ENCODE measurements around the gene FABP3.

Gene FABP3

GRCh38 chr1:31409946-31410858 lies 37.3 kb upstream of the FABP3 start:
- POLR2A ChIA-PET = interaction anchor here (0.9 kb wide), 1 partner anchor 8 kb away, joined by 3 read pairs; no protein-coding TSS in a partner anchor
- H3K36me3 ChIP-seq (ENCODE audit: control insufficient read depth in 4 of 4, insufficient read depth in 4 of 4, low read length in 3 of 4) = no peaks in the 10 kb centered on the region
- peaks cover 0 to 52% (median 22%) of the 10 kb centered on the region in 5 experiments for H3K27me3 ChIP-seq (replicated peaks in 2 of 5; ENCODE audit: control insufficient read depth in 4 of 5, insufficient read depth in 5 of 5, low read length in 4 of 5)
- CTCF ChIA-PET = interaction anchor here (0.6 to 2.7 kb wide), 4 partner anchors 9 to 139 kb away, joined by 3 to 7 read pairs (median 3); no protein-coding TSS in a partner anchor
- 93% methylated on average over 6 of the region's 6 CpGs for WGBS (ENCODE audit: insufficient coverage)
- H3K9me3 ChIP-seq (ENCODE audit: control extremely low read depth in 1 of 5, control insufficient read depth in 4 of 5, insufficient read depth in 2 of 5, low read depth in 1 of 5, low read length in 4 of 5) = no peaks in the 10 kb centered on the region
- no peak for DNase-seq
- H3K4me3 ChIP-seq (ENCODE audit: control insufficient read depth in 1 of 7, extremely low read depth in 1 of 7, insufficient read depth in 4 of 7, low read depth in 2 of 7, low read length in 6 of 7) = no peak overlapping the region
- H3K4me1 ChIP-seq (ENCODE audit: control extremely low read depth in 1 of 4, control insufficient read depth in 4 of 4, insufficient read depth in 4 of 4, low read length in 3 of 4) = peaks cover 0 to 18% (median 15%) of the 10 kb centered on the region in 4 experiments
- no peak overlapping the region for H3K27ac ChIP-seq (ENCODE audit: insufficient read depth in 1 of 2, low read depth in 1 of 2, low read length in 2 of 2, poor library complexity in 1 of 2, severe bottlenecking in 2 of 2)

GRCh38 chr1:31408788-31409318 lies 36.0 kb upstream of the FABP3 start:
- Histone ChIP-seq H3K4me1 (ENCODE audit: control extremely low read depth in 1 of 4, control insufficient read depth in 4 of 4, insufficient read depth in 4 of 4, low read length in 3 of 4) (peaks cover 0 to 12% (median 11%) of the 10 kb centered on the region in 4 experiments), H3K27me3 (replicated peaks in 2 of 5; ENCODE audit: control insufficient read depth in 4 of 5, insufficient read depth in 5 of 5, low read length in 4 of 5) (peaks cover 0 to 38% (median 21%) of the 10 kb centered on the region in 5 experiments), H3K27ac (ENCODE audit: insufficient read depth in 1 of 2, low read depth in 1 of 2, low read length in 2 of 2, poor library complexity in 1 of 2, severe bottlenecking in 2 of 2) (no peak overlapping the region), H3K4me3 (ENCODE audit: control insufficient read depth in 1 of 7, extremely low read depth in 1 of 7, insufficient read depth in 4 of 7, low read depth in 2 of 7, low read length in 6 of 7) (no peak overlapping the region), H3K36me3 (ENCODE audit: control insufficient read depth in 4 of 4, insufficient read depth in 4 of 4, low read length in 3 of 4) (no peaks in the 10 kb centered on the region), H3K9me3 (ENCODE audit: control extremely low read depth in 1 of 5, control insufficient read depth in 4 of 5, insufficient read depth in 2 of 5, low read depth in 1 of 5, low read length in 4 of 5) (no peaks in the 10 kb centered on the region)
- 96% methylated on average over 5 of the region's 5 CpGs for WGBS (ENCODE audit: insufficient coverage)
- no peak for DNase-seq
- POLR2A ChIA-PET = no interaction called here
- CTCF ChIA-PET = no interaction called here

- DNase-seq = no peak
- Histone ChIP-seq H3K27me3 (replicated peaks in 2 of 5; ENCODE audit: control insufficient read depth in 4 of 5, insufficient read depth in 5 of 5, low read length in 4 of 5) (peaks cover 0 to 22% (median 15%) of the 10 kb centered on the region in 5 experiments), H3K9me3 (ENCODE audit: control extremely low read depth in 1 of 5, control insufficient read depth in 4 of 5, insufficient read depth in 2 of 5, low read depth in 1 of 5, low read length in 4 of 5) (no peaks in the 10 kb centered on the region), H3K4me1 (ENCODE audit: control extremely low read depth in 1 of 4, control insufficient read depth in 4 of 4, insufficient read depth in 4 of 4, low read length in 3 of 4) (no peaks in the 10 kb centered on the region), H3K36me3 (ENCODE audit: control insufficient read depth in 4 of 4, insufficient read depth in 4 of 4, low read length in 3 of 4) (no peaks in the 10 kb centered on the region), H3K27ac (ENCODE audit: insufficient read depth in 1 of 2, low read depth in 1 of 2, low read length in 2 of 2, poor library complexity in 1 of 2, severe bottlenecking in 2 of 2) (no peak overlapping the region), H3K4me3 (ENCODE audit: control insufficient read depth in 1 of 7, extremely low read depth in 1 of 7, insufficient read depth in 4 of 7, low read depth in 2 of 7, low read length in 6 of 7) (no peak overlapping the region)
- ChIA-PET CTCF (interaction anchor here (0.7 to 2.5 kb wide), 3 partner anchors 12 to 13 kb away, joined by 3 to 10 read pairs (median 6); no protein-coding TSS in a partner anchor), POLR2A (no interaction called here)
- WGBS (ENCODE audit: insufficient coverage) = 96% methylated on average over 9 of the region's 18 CpGs
Observed at GRCh38 chr1:31407029-31407626, 34.3 kb upstream of the FABP3 start.

GRCh38 chr1:31405578-31406245 lies 32.8 kb upstream of the FABP3 start:
- CTCF ChIA-PET = interaction anchor here (0.6 to 2.5 kb wide), 5 partner anchors 8 to 133 kb away, joined by 3 to 10 read pairs (median 4); no protein-coding TSS in a partner anchor
- 95% methylated on average over 6 of the region's 6 CpGs for WGBS (ENCODE audit: insufficient coverage)
- no peaks in the 10 kb centered on the region for H3K9me3 ChIP-seq (ENCODE audit: control extremely low read depth in 1 of 5, control insufficient read depth in 4 of 5, insufficient read depth in 2 of 5, low read depth in 1 of 5, low read length in 4 of 5)
- H3K4me3 ChIP-seq (ENCODE audit: control insufficient read depth in 1 of 7, extremely low read depth in 1 of 7, insufficient read depth in 4 of 7, low read depth in 2 of 7, low read length in 6 of 7) = no peak overlapping the region
- no peaks in the 10 kb centered on the region for H3K36me3 ChIP-seq (ENCODE audit: control insufficient read depth in 4 of 4, insufficient read depth in 4 of 4, low read length in 3 of 4)
- no peaks in the 10 kb centered on the region for H3K4me1 ChIP-seq (ENCODE audit: control extremely low read depth in 1 of 4, control insufficient read depth in 4 of 4, insufficient read depth in 4 of 4, low read length in 3 of 4)
- POLR2A ChIA-PET = no interaction called here
- H3K27ac ChIP-seq (ENCODE audit: insufficient read depth in 1 of 2, low read depth in 1 of 2, low read length in 2 of 2, poor library complexity in 1 of 2, severe bottlenecking in 2 of 2) = no peak overlapping the region
- no peak for DNase-seq
- peaks cover 0 to 9% (median 2%) of the 10 kb centered on the region in 5 experiments for H3K27me3 ChIP-seq (replicated peaks in 2 of 5; ENCODE audit: control insufficient read depth in 4 of 5, insufficient read depth in 5 of 5, low read length in 4 of 5)

GRCh38 chr1:31401241-31401640 lies 28.4 kb upstream of the FABP3 start:
- WGBS (ENCODE audit: insufficient coverage) = 0% methylated on average over 1 of the region's 2 CpGs
- CTCF ChIA-PET = interaction anchor here (0.6 to 10.1 kb wide), 2 partner anchors 19 to 156 kb away, joined by 3 to 104 read pairs; no protein-coding TSS in a partner anchor
- POLR2A ChIA-PET = no interaction called here

GRCh38 chr1:31400393-31400792 lies 27.5 kb upstream of the FABP3 start:
- H3K9me3 ChIP-seq (ENCODE audit: control extremely low read depth in 1 of 5, control insufficient read depth in 4 of 5, insufficient read depth in 2 of 5, low read depth in 1 of 5, low read length in 4 of 5) = no peaks in the 10 kb centered on the region
- no peak overlapping the region for H3K27ac ChIP-seq (ENCODE audit: insufficient read depth in 1 of 2, low read depth in 1 of 2, low read length in 2 of 2, poor library complexity in 1 of 2, severe bottlenecking in 2 of 2)
- no peak overlapping the region for H3K4me3 ChIP-seq (ENCODE audit: control insufficient read depth in 1 of 7, extremely low read depth in 1 of 7, insufficient read depth in 4 of 7, low read depth in 2 of 7, low read length in 6 of 7)
- no peak for DNase-seq
- POLR2A ChIA-PET = no interaction called here
- H3K36me3 ChIP-seq (ENCODE audit: control insufficient read depth in 4 of 4, insufficient read depth in 4 of 4, low read length in 3 of 4) = no peaks in the 10 kb centered on the region
- CTCF ChIA-PET = interaction anchor here (0.5 to 10.1 kb wide), 2 partner anchors 17 to 19 kb away, joined by 3 to 104 read pairs; no protein-coding TSS in a partner anchor
- peaks cover 0 to 16% (median 2%) of the 10 kb centered on the region in 4 experiments for H3K4me1 ChIP-seq (ENCODE audit: control extremely low read depth in 1 of 4, control insufficient read depth in 4 of 4, insufficient read depth in 4 of 4, low read length in 3 of 4)
- H3K27me3 ChIP-seq (replicated peaks in 2 of 5; ENCODE audit: control insufficient read depth in 4 of 5, insufficient read depth in 5 of 5, low read length in 4 of 5) = no peaks in the 10 kb centered on the region
- 57% methylated on average over 3 of the region's 3 CpGs for WGBS (ENCODE audit: insufficient coverage)

More at GRCh38 chr1:31401241-31401640, 28.4 kb upstream of the FABP3 start:
- no peaks in the 10 kb centered on the region for H3K9me3 ChIP-seq (ENCODE audit: control extremely low read depth in 1 of 5, control insufficient read depth in 4 of 5, insufficient read depth in 2 of 5, low read depth in 1 of 5, low read length in 4 of 5)
- peaks cover 0 to 16% (median 2%) of the 10 kb centered on the region in 4 experiments for H3K4me1 ChIP-seq (ENCODE audit: control extremely low read depth in 1 of 4, control insufficient read depth in 4 of 4, insufficient read depth in 4 of 4, low read length in 3 of 4)
- H3K4me3 ChIP-seq (ENCODE audit: control insufficient read depth in 1 of 7, extremely low read depth in 1 of 7, insufficient read depth in 4 of 7, low read depth in 2 of 7, low read length in 6 of 7) = no peak overlapping the region
- H3K27ac ChIP-seq (ENCODE audit: insufficient read depth in 1 of 2, low read depth in 1 of 2, low read length in 2 of 2, poor library complexity in 1 of 2, severe bottlenecking in 2 of 2) = no peak overlapping the region
- H3K27me3 ChIP-seq (replicated peaks in 2 of 5; ENCODE audit: control insufficient read depth in 4 of 5, insufficient read depth in 5 of 5, low read length in 4 of 5) = no peaks in the 10 kb centered on the region
- DNase-seq = peak in 1 of 3 donors; percentile 32
- no peaks in the 10 kb centered on the region for H3K36me3 ChIP-seq (ENCODE audit: control insufficient read depth in 4 of 4, insufficient read depth in 4 of 4, low read length in 3 of 4)

Data from common myeloid progenitor, CD34-positive (primary cell).